K562 (cell line): ENCODE results near the gene SMC4. TPM values are rescaled to one million over a fixed set of nuclear protein-coding genes. Genes with fewer than 3 reads are reported as not detected.

ENCODE experiments used
- ARID3A ChIP-seq: IDR thresholded peaks from 2 replicates; pipeline ENCODE4 v1.6.1; 2012; ENCODE audit warnings: low read depth, low read length, improper control_type of control experiment, borderline replicate concordance
- CBFB ChIP-seq: sonication (generic); formaldehyde crosslinking; IDR thresholded peaks from 2 replicates; pipeline ENCODE4 v1.4.0; 2020; ENCODE audit warnings: mild to moderate bottlenecking, missing genetic modification reagents
- CEBPB ChIP-seq: fragments of 450-650 bp; IDR thresholded peaks from 2 replicates; pipeline ENCODE4 v1.6.1; 2016; ENCODE audit warnings: missing genetic modification characterization, missing compliant biosample characterization
- DPF2 ChIP-seq: fragments of 450-650 bp; IDR thresholded peaks from 2 replicates; pipeline ENCODE4 v1.6.1; 2016
- NCOA1 ChIP-seq: fragments of 450-650 bp; IDR thresholded peaks from 2 replicates; pipeline ENCODE4 v1.6.1; 2016; ENCODE audit warnings: low read depth
- NFE2 ChIP-seq: IDR thresholded peaks from 2 replicates; pipeline ENCODE4 v1.6.1; 2014; ENCODE audit warnings: antibody characterized with exemption, low read depth
- ZC3H4 ChIP-seq: sonication (generic); formaldehyde crosslinking; IDR thresholded peaks from 2 replicates; pipeline ENCODE4 v1.9.0; 2021; ENCODE audit warnings: missing genetic modification reagents, borderline replicate concordance
- ZNF551 ChIP-seq: fragments of 250-450 bp; sonication (Bioruptor Pico); IDR thresholded peaks from 2 replicates; pipeline ENCODE4 v1.5.0; 2021; ENCODE audit warnings: mild to moderate bottlenecking, moderate library complexity
- polyA plus RNA-seq, 8 experiments: library from polyadenylated mRNA; depleted of rRNA in 4 of 8; stranded (reverse) in 5 of 8; unstranded in 3 of 8; fragments of >200 nt; fragmentation: Nextera tagmentation in 2 of 8; fragmentation: Illumina TruSeq in 1 of 8; extraction: Ambion mirVana in 2 of 8; extraction: Trizol in 1 of 8; gene quantifications; 2 replicates each; pipeline versions ENCODE4 v1.2.1 to v1.2.3, GENCODE V29; 2011 to 2014; ENCODE audit warnings: inconsistent platforms in 1 of 8, missing spikeins in 1 of 8
- total RNA-seq, 7 experiments: library from RNA; depleted of rRNA in 6 of 7; stranded (reverse); fragments of >200 nt in 6 of 7; fragmentation: Illumina TruSeq in 2 of 7; extraction: Trizol in 2 of 7; gene quantifications; 2 replicates each; pipeline versions ENCODE4 v1.2.1 to v1.2.3, GENCODE V29; 2011 to 2021; ENCODE audit warnings: low replicate concordance in 1 of 7
- TF ChIP-seq, protein P1 (sequence below): sonication (generic); formaldehyde crosslinking; IDR thresholded peaks from 2 replicates; pipeline ENCODE4 v1.8.0; 2022; ENCODE audit warnings: mild to moderate bottlenecking, missing genetic modification reagents

SMC4 gene
- total and polyA plus RNA-seq, 9 of the 15 experiments (the other 6 are each of a cell fraction or from before 2014, with no cell fraction given) = 87.9 to 347 (median 176) TPM

DNA sequence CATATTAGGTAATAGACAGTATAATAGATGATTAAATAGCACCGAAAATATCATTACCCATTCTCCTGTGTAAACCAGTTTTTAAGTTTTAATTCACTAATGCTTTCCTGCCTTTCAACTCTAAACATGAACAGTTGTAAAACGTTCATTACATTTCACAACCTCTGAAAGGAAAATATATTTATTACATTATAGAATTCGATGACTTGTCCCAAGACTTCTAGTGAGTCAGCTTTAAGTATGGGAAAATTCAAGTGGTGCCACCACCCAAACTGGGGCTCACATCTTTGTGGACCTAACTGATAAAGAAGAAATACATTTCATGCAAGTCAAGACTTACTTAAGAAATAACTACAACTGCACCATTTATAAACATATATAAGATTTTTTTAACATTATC lies 48.1 kb downstream of the SMC4 start (continued):
- TF ChIP-seq ARID3A = 0 out of 2 replicates have a peak, but pooled peaks have one; percentile 46
- TF ChIP-seq NFE2 = peak; percentile 55
- no peak for TF ChIP-seq ZNF551 (CRISPR knock-in tag)
- no peak for TF ChIP-seq ZC3H4
- no peak for TF ChIP-seq CBFB (CRISPR knock-in tag)
- no peak for TF ChIP-seq NCOA1
- 0 out of 2 replicates have a peak, but pooled peaks have one; percentile 37 for TF ChIP-seq DPF2
- TF ChIP-seq, protein P1, sequence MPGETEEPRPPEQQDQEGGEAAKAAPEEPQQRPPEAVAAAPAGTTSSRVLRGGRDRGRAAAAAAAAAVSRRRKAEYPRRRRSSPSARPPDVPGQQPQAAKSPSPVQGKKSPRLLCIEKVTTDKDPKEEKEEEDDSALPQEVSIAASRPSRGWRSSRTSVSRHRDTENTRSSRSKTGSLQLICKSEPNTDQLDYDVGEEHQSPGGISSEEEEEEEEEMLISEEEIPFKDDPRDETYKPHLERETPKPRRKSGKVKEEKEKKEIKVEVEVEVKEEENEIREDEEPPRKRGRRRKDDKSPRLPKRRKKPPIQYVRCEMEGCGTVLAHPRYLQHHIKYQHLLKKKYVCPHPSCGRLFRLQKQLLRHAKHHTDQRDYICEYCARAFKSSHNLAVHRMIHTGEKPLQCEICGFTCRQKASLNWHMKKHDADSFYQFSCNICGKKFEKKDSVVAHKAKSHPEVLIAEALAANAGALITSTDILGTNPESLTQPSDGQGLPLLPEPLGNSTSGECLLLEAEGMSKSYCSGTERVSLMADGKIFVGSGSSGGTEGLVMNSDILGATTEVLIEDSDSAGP (CRISPR knock-in tag) = no peak
- 0 out of 2 replicates have a peak, but pooled peaks have one; percentile 11 for TF ChIP-seq CEBPB (tag)
